Vagina (tissue), 2 donors: Measurements from ENCODE around the gene TMEM45A. TPM values are rescaled to one million over a fixed set of nuclear protein-coding genes. Genes with fewer than 3 reads are reported as not detected.

Experiments
- DNase-seq, 2 donors: peaks; one replicate each; pipeline ENCODE4 v3.0.0-alpha.2; 2017; ENCODE audit errors: extremely low spot score in 2 of 2
- H3K27ac ChIP-seq: fragments of 200-600 bp; sonication (generic); one replicate; pipeline ENCODE4 v1.5.1; 2019
- H3K27me3 ChIP-seq: fragments of 200-600 bp; sonication (generic); one replicate; pipeline ENCODE4 v1.5.1; 2019
- H3K36me3 ChIP-seq, 2 donors: fragments of 200-600 bp; sonication (generic); one replicate each; pipeline ENCODE4 v1.5.1; 2017 to 2019
- H3K4me1 ChIP-seq: fragments of 200-600 bp; sonication (generic); one replicate; pipeline ENCODE4 v1.5.1; 2019
- H3K4me3 ChIP-seq, 2 donors: fragments of 200-600 bp; sonication (generic); 1 replicate in 1 of 2; 2 replicates in 1 of 2; pipeline ENCODE4 v1.5.1; 2016 to 2019
- H3K9me3 ChIP-seq: fragments of 200-600 bp; sonication (generic); one replicate; pipeline ENCODE4 v1.5.1; 2019
- CTCF ChIP-seq, 3 experiments: fragments of 450-650 bp in 2 of 3; fragments of 200-600 bp in 1 of 3; sonication (generic) in 1 of 3; IDR thresholded peaks; one replicate each; pipeline ENCODE4 v1.5.1; 2017 to 2019; ENCODE audit warnings: antibody characterized with exemption in 3 of 3, mild to moderate bottlenecking in 2 of 3, moderate library complexity in 2 of 3
- POLR2A ChIP-seq, 2 donors: fragments of 450-650 bp; IDR thresholded peaks; one replicate each; pipeline ENCODE4 v1.6.1; 2017; ENCODE audit warnings: antibody characterized with exemption in 2 of 2, mild to moderate bottlenecking in 2 of 2, moderate library complexity in 2 of 2
- POLR2AphosphoS5 ChIP-seq, 2 donors: sonication (generic); formaldehyde crosslinking; IDR thresholded peaks; one replicate each; pipeline ENCODE4 v1.9.0; 2017; ENCODE audit warnings: antibody characterized with exemption in 2 of 2, mild to moderate bottlenecking in 2 of 2, low read depth in 1 of 2; ENCODE audit not compliant: insufficient read depth in 1 of 2
- intact Hi-C: fragments of 100-400 bp; cut with DNase I; formaldehyde crosslinking; loops from one replicate; pipeline ENCODE4 v1.15.1; 2023
- total RNA-seq: library from RNA; depleted of rRNA; stranded (reverse); fragments of >200 nt; gene quantifications from one replicate; pipeline ENCODE4 v1.2.3, GENCODE V29; 2016

Gene TMEM45A
- total RNA-seq, 1 donor from 2014 or later = 46.4 TPM

DNA sequence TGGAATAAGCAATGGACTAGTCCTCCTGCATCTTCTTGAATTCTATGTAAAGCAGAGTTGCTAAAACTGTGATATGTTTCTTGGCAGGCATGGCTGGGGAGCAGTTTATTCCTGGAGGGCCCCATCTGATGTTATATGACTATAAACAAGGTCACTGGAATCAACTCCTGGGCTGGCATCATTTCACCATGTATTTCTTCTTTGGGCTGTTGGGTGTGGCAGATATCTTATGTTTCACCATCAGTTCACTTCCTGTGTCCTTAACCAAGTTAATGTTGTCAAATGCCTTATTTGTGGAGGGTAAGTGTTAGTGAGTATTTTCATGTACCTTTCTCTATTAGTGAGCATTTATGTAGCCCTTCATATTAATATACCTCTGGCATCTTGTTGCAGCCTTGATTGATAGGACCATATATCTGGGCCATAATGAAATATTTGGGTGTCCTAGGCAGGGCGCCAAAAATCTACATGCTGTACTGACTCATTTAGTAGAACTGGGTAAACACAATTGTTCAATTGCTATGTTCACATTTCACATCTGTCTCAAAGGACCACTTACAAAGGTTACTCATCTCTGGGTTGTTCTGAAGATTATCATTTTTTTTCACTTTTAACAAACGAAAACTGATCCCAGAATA is 64.4 kb downstream of the TMEM45A start:
- H3K27ac ChIP-seq = no peak overlapping the region
- no peaks in the 10 kb centered on the region for H3K27me3 ChIP-seq
- TF ChIP-seq POLR2AphosphoS5 (IDR thresholded peaks at IDR 0.05; ENCODE audit: insufficient read depth in 1 of 2, low read depth in 1 of 2) (peak in 1 of 2 donors; percentile 37), CTCF (IDR thresholded peaks at IDR 0.05) (no peak), POLR2A (IDR thresholded peaks at IDR 0.05) (no peak)
- H3K4me1 ChIP-seq = peaks cover 9% of the 10 kb centered on the region
- no peak for DNase-seq
- H3K4me3 ChIP-seq = no peak overlapping the region
- H3K9me3 ChIP-seq = no peaks in the 10 kb centered on the region
- H3K36me3 ChIP-seq = peaks cover 0 to 10% of the 10 kb centered on the region in 2 donors
- intact Hi-C loops = no loop called here

DNA sequence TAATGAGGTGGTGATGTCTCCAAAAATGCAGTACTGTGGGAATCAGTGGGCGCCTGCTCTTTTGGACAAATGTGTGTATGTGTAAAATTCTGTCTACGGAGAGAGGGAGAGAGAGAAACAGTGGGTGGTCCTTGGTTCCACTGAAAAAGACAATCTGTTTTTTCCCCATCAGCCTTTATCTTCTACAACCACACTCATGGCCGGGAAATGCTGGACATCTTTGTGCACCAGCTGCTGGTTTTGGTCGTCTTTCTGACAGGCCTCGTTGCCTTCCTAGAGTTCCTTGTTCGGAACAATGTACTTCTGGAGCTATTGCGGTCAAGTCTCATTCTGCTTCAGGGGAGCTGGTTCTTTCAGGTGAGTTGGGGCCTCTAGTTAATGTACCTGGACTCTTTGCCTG is 65.8 kb downstream of the TMEM45A start:
- H3K27me3 ChIP-seq = no peaks in the 10 kb centered on the region
- TF ChIP-seq POLR2AphosphoS5 (IDR thresholded peaks at IDR 0.05; ENCODE audit: insufficient read depth in 1 of 2, low read depth in 1 of 2) = no peak
- TF ChIP-seq CTCF (IDR thresholded peaks at IDR 0.05) = no peak
- no peak for TF ChIP-seq POLR2A (IDR thresholded peaks at IDR 0.05)
- no peak overlapping the region for H3K27ac ChIP-seq
- no peak for DNase-seq
- intact Hi-C loops = no loop called here
- no peaks in the 10 kb centered on the region for H3K9me3 ChIP-seq
- no peak overlapping the region for H3K4me3 ChIP-seq
- peaks cover 23% of the 10 kb centered on the region for H3K4me1 ChIP-seq
- H3K36me3 ChIP-seq = peaks cover 0 to 10% of the 10 kb centered on the region in 2 donors

GRCh38 chr3:100560426-100560825 is 68.0 kb downstream of the TMEM45A start:
- no peak for TF ChIP-seq POLR2AphosphoS5 (IDR thresholded peaks at IDR 0.05; ENCODE audit: insufficient read depth in 1 of 2, low read depth in 1 of 2)
- no peak for TF ChIP-seq CTCF (IDR thresholded peaks at IDR 0.05)
- no peak for TF ChIP-seq POLR2A (IDR thresholded peaks at IDR 0.05)
- H3K27ac ChIP-seq = no peak overlapping the region
- peaks cover 27% of the 10 kb centered on the region for H3K4me1 ChIP-seq
- no peaks in the 10 kb centered on the region for H3K27me3 ChIP-seq
- intact Hi-C loops = no loop called here
- no peak overlapping the region for H3K4me3 ChIP-seq
- no peaks in the 10 kb centered on the region for H3K9me3 ChIP-seq
- H3K36me3 ChIP-seq = peaks cover 0 to 10% of the 10 kb centered on the region in 2 donors
- no peak for DNase-seq

DNA sequence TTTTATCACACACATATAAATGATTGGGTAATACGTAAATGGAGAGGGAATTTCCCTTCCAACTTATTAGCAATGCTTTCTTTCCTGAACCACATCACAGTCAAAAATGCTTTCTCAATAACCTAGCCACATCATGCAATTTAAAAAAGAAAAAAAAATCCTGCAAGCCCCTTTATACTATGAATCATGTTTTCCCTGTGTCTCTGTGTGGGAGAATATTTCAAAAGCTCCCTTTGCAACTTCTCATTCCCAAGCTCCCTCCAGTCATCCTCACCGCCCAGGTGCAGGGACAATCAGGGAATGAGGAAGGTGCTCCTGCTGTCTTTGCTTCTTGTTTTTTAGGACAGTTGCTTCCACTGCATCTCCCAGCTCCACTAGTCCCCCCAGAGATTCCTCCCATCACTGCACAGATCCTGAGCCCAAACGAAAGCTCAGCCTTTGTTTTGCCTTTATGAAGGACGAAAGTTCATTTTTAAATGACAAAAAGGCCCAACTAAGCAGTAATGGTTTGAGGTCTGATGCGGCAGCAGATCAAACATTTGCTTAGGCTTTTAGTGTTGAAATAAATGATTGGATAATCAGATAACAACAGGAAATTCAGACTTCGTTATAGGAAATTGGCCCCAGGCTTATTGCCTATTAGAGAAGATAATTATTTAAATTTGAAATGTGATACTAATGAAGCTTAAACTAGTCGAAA is 69.2 kb downstream of the TMEM45A start:
- no peak overlapping the region for H3K4me3 ChIP-seq
- peaks cover 0 to 10% of the 10 kb centered on the region in 2 donors for H3K36me3 ChIP-seq
- peak overlapping the region; percentile 53 for H3K27ac ChIP-seq
- intact Hi-C loops = no loop called here
- H3K4me1 ChIP-seq = peaks cover 25% of the 10 kb centered on the region
- no peaks in the 10 kb centered on the region for H3K9me3 ChIP-seq
- no peak for DNase-seq
- TF ChIP-seq CTCF (IDR thresholded peaks at IDR 0.05) (no peak), POLR2AphosphoS5 (IDR thresholded peaks at IDR 0.05; ENCODE audit: insufficient read depth in 1 of 2, low read depth in 1 of 2) (peak in 1 of 2 donors; percentile 17), POLR2A (IDR thresholded peaks at IDR 0.05) (no peak)
- no peaks in the 10 kb centered on the region for H3K27me3 ChIP-seq
